Measurements from ENCODE around the gene FOXC1.

FOXC1 gene

DNA sequence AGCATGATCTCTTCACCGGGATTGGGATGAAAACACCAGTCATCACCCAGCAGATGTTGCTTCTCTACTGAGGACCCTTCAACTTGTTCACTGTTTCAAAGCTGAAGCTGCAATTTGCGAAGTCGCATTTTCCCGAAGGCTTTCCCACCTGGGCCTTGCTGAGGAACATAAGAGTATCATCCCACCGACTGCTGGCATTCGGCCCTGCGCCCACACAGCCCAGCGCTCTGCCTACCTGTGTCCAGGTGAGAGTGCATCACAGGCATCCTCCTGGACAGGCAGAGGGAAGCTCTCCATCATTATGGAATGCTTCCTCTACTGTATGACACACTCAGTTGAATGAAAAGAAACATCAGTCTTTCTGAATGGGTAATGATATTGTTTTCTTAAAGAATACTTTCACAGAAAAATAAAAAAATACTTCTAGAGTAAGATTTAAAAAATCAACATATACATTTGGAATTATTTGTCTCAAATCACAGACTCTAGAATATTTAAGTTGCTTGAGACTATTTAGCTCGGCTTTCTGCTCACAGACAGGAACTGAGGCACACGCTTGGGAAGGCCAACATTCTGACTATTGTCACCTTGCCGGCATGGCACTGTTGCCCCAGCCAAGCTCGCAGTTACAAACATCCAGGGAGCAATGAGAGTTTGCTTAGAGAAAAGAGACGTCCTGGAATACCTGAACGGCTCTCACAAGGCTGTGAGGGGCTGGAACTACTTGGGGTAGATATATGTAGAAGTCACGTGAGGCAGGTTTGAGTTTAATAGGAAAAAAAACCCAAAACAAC is 48.7 kb downstream of the FOXC1 start:
- TF ChIP-seq SPI1 (IDR thresholded peaks at IDR 0.05; ENCODE audit: low read depth, low read length), result no peak
- TF ChIP-seq POU2F2 (IDR thresholded peaks at IDR 0.05; ENCODE audit: low read depth, low read length), result no peak
- no peak for TF ChIP-seq POLR2A (IDR thresholded peaks at IDR 0.05; ENCODE audit: low read depth, low read length)
- TF ChIP-seq POLR2AphosphoS5 (IDR thresholded peaks at IDR 0.05; ENCODE audit: low read depth, low read length), result no peak
- TF ChIP-seq PAX5 (IDR thresholded peaks at IDR 0.05; ENCODE audit: insufficient read depth, low read length, severe bottlenecking), result no peak
- TF ChIP-seq TAF1 (IDR thresholded peaks at IDR 0.05; ENCODE audit: low read depth, low read length), result no peak
- FAIRE-seq (no peak), DNase-seq (ENCODE audit: insufficient read length, low spot score) (no peak)

DNA sequence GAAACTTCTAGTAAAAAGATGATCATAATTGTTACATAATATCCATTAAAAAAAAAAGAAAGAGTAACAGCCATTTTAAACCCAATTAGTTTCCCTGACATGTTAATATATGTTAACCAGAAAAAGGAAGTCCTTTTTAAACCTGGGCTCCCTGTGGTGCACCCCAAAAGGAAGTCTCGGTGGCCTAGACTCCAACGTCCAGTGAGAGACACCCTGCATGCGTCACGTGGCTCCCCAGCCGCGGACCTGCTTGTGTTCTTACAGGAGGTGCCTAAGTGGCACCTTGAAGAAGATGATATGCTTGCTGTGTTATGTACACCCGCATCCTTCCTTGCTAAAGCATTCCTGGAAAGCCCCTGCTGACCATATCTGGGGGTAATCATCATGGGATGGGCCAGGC is 50.1 kb downstream of the FOXC1 start:
- DNase-seq (ENCODE audit: insufficient read length, low spot score), result no peak
- no peak for TF ChIP-seq POLR2AphosphoS5 (IDR thresholded peaks at IDR 0.05; ENCODE audit: low read depth, low read length)
- 0 out of 2 replicates have a peak, but pooled peaks have one; percentile 12 for TF ChIP-seq SPI1 (IDR thresholded peaks at IDR 0.05; ENCODE audit: low read depth, low read length)
- no peak for FAIRE-seq

DNA sequence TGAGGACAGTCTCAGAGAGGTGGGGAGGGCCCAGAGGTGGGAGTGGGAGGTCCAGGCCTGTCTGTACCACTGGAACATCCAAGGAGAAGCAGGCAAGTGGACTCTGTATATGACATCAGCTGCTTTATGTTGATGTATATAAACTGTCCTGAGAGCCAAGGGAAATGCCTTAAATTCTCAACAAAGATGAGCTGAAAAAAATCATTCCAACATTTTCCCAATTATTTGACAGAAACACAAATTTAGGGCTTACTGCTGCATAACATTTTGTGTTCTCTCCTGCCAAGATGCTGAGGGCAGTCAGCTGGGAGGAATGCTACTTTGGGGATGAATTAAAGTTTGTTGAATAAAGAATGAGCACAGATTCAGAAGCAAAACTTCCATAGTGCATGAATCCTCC is 52.8 kb downstream of the FOXC1 start:
- TF ChIP-seq POLR2AphosphoS5 (IDR thresholded peaks at IDR 0.05; ENCODE audit: low read depth, low read length), result no peak
- TF ChIP-seq PAX5 (IDR thresholded peaks at IDR 0.05; ENCODE audit: insufficient read depth, low read length, severe bottlenecking), result no peak
- no peak for TF ChIP-seq POLR2A (IDR thresholded peaks at IDR 0.05; ENCODE audit: low read depth, low read length)
- TF ChIP-seq TAF1 (IDR thresholded peaks at IDR 0.05; ENCODE audit: low read depth, low read length), result no peak
- no peak for TF ChIP-seq POU2F2 (IDR thresholded peaks at IDR 0.05; ENCODE audit: low read depth, low read length)
- no peak for TF ChIP-seq SPI1 (IDR thresholded peaks at IDR 0.05; ENCODE audit: low read depth, low read length)
- FAIRE-seq (no peak), DNase-seq (ENCODE audit: insufficient read length, low spot score) (no peak)

Measured in GM12891 (cell line).